ENCODE data around the gene UBA52. TPM values are rescaled to one million over a fixed set of nuclear protein-coding genes. Genes with fewer than 3 reads are reported as not detected.

Gene UBA52
- polyA plus RNA-seq, 1 of the 3 experiments (the other 2 are of a cell fraction): 2,690 TPM

GRCh38 chr19:18566953-18567352 is 4.7 kb upstream of the UBA52 start:
- no peaks in the 10 kb centered on the region for H3K9me2 ChIP-seq
- CTCF ChIA-PET: no interaction called here
- H3K27ac ChIP-seq (ENCODE audit: low read depth in 2 of 2, low read length in 1 of 2): no peak overlapping the region
- no peak for DNase-seq
- H3K4me3 ChIP-seq (ENCODE audit: low read depth in 2 of 2, low read length in 1 of 2): no peak overlapping the region
- H3K36me3 ChIP-seq (replicated peaks in 1 of 2; ENCODE audit: control insufficient read depth in 1 of 2, insufficient read depth in 2 of 2, low read length in 1 of 2): peaks cover 15 to 40% of the 10 kb centered on the region in 2 experiments
- H3F3A ChIP-seq (replicated peaks; ENCODE audit: insufficient read depth): peaks cover 17% of the 10 kb centered on the region
- H3K9ac ChIP-seq: no peak overlapping the region
- no peaks in the 10 kb centered on the region for H3K27me3 ChIP-seq (ENCODE audit: insufficient read depth)
- H3K4me1 ChIP-seq (ENCODE audit: control insufficient read depth in 1 of 2, insufficient read depth in 2 of 2, low read depth in 1 of 2, low read length in 1 of 2): peaks cover 0 to 4% of the 10 kb centered on the region in 2 experiments; a peak in 1 of 4 replicates
- 0 out of 2 replicates have a peak, but pooled peaks cover under 1% of the 10 kb centered on the region for H4K20me1 ChIP-seq (ENCODE audit: insufficient read depth)
- TF ChIP-seq MEF2A (IDR thresholded peaks at IDR 0.05; ENCODE audit: borderline replicate concordance, low read depth) (no peak), TCF12 (IDR thresholded peaks at IDR 0.05) (no peak), RFX5 (IDR thresholded peaks at IDR 0.05; ENCODE audit: low read length) (no peak), USF2 (IDR thresholded peaks at IDR 0.05; ENCODE audit: borderline replicate concordance, low read depth, low read length) (no peak), RXRA (IDR thresholded peaks at IDR 0.05; ENCODE audit: borderline replicate concordance, low read depth) (no peak), GABPA (IDR thresholded peaks at IDR 0.05; ENCODE audit: low read depth) (no peak), IRF3 (IDR thresholded peaks at IDR 0.05; ENCODE audit: low read depth, low read length) (no peak), RCOR1 (IDR thresholded peaks at IDR 0.05; ENCODE audit: low read length) (no peak)
- no peak overlapping the region for H3K4me2 ChIP-seq
- H3K9me3 ChIP-seq: no peaks in the 10 kb centered on the region
- POLR2A ChIA-PET: interaction anchor here (1.0 kb wide), 1 partner anchor 53 kb away, joined by 4 read pairs; no protein-coding TSS in a partner anchor
- no peak overlapping the region for H2AFZ ChIP-seq (ENCODE audit: low read depth)
- WGBS (ENCODE audit: low lambda C conversion rate): 96% methylated on average over 7 of the region's 8 CpGs
- peaks cover 4% of the 10 kb centered on the region for H3K79me2 ChIP-seq (ENCODE audit: insufficient read depth)

GRCh38 chr19:18568367-18568766 is 3.3 kb upstream of the UBA52 start:
- ChIA-PET POLR2A (no interaction called here), CTCF (interaction anchor here (1.0 kb wide), 1 partner anchor 21 kb away, joined by 4 read pairs; no protein-coding TSS in a partner anchor)
- no peaks in the 10 kb centered on the region for H3K9me2 ChIP-seq
- H3K4me2 ChIP-seq: no peak overlapping the region
- no peaks in the 10 kb centered on the region for H3K27me3 ChIP-seq (ENCODE audit: insufficient read depth)
- H3K4me1 ChIP-seq (ENCODE audit: control insufficient read depth in 1 of 2, insufficient read depth in 2 of 2, low read depth in 1 of 2, low read length in 1 of 2): peaks cover 5 to 13% of the 10 kb centered on the region in 2 experiments; a peak in 3 of 4 replicates
- no peak overlapping the region for H2AFZ ChIP-seq (ENCODE audit: low read depth)
- peaks cover 17 to 35% of the 10 kb centered on the region in 2 experiments for H3K36me3 ChIP-seq (replicated peaks in 1 of 2; ENCODE audit: control insufficient read depth in 1 of 2, insufficient read depth in 2 of 2, low read length in 1 of 2)
- no peak for DNase-seq
- H3K79me2 ChIP-seq (ENCODE audit: insufficient read depth): peaks cover 17% of the 10 kb centered on the region
- WGBS (ENCODE audit: low lambda C conversion rate): 92% methylated on average over 11 of the region's 15 CpGs
- no peaks in the 10 kb centered on the region for H3K9me3 ChIP-seq
- H3F3A ChIP-seq (replicated peaks; ENCODE audit: insufficient read depth): peaks cover 17% of the 10 kb centered on the region
- H3K27ac ChIP-seq (ENCODE audit: low read depth in 2 of 2, low read length in 1 of 2): no peak overlapping the region
- H3K4me3 ChIP-seq (ENCODE audit: low read depth in 2 of 2, low read length in 1 of 2): no peak overlapping the region
- peaks cover 14% of the 10 kb centered on the region for H4K20me1 ChIP-seq (ENCODE audit: insufficient read depth)
- no peak overlapping the region for H3K9ac ChIP-seq
- TF ChIP-seq YY1 (IDR thresholded peaks at IDR 0.05; ENCODE audit: low read depth) (no peak), POLR2AphosphoS5 (IDR thresholded peaks at IDR 0.05; ENCODE audit: low read depth, low read length) (no peak), NRF1 (IDR thresholded peaks at IDR 0.05; ENCODE audit: low read depth, low read length) (no peak), FOXM1 (IDR thresholded peaks at IDR 0.05; ENCODE audit: low read depth) (no peak), USF2 (IDR thresholded peaks at IDR 0.05; ENCODE audit: borderline replicate concordance, low read depth, low read length) (no peak), RCOR1 (IDR thresholded peaks at IDR 0.05; ENCODE audit: low read length) (no peak), SMC3 (IDR thresholded peaks at IDR 0.05; ENCODE audit: low read depth, low read length) (no peak), FOXJ3 (CRISPR knock-in tag; IDR thresholded peaks at IDR 0.05) (no peak), TAF1 (IDR thresholded peaks at IDR 0.05; ENCODE audit: borderline replicate concordance, low read depth, low read length) (no peak), RFX5 (IDR thresholded peaks at IDR 0.05; ENCODE audit: low read length) (no peak), GATA2 (CRISPR knock-in tag; IDR thresholded peaks at IDR 0.05) (no peak), JUND (IDR thresholded peaks at IDR 0.05) (no peak), CTCF (IDR thresholded peaks at IDR 0.05) (no peak), ZBTB33 (IDR thresholded peaks at IDR 0.05; ENCODE audit: borderline replicate concordance, low read depth) (no peak), IRF3 (IDR thresholded peaks at IDR 0.05; ENCODE audit: low read depth, low read length) (no peak)
